AG10803 (cell line): ENCODE measurements around the gene HHATL.

Experiments
- DNase-seq: peaks from one replicate; pipeline ENCODE4 v3.0.0; 2010; ENCODE audit warnings: low read depth
- H3K4me3 ChIP-seq: 2 replicates; pipeline ENCODE4 v1.5.1; 2011; ENCODE audit warnings: mild to moderate bottlenecking, low read length, control low read depth
- TF ChIP-seq, protein P1 (sequence below): conservative IDR thresholded peaks from 2 replicates; pipeline ENCODE4 v1.5.1; 2011; ENCODE audit warnings: mild to moderate bottlenecking, low read length, control low read depth, inconsistent platforms

HHATL gene

GRCh38 chr3:42741796-42742195, 39.2 kb upstream of the HHATL start:
- H3K4me3 ChIP-seq: no peak overlapping the region
- TF ChIP-seq, protein P1, sequence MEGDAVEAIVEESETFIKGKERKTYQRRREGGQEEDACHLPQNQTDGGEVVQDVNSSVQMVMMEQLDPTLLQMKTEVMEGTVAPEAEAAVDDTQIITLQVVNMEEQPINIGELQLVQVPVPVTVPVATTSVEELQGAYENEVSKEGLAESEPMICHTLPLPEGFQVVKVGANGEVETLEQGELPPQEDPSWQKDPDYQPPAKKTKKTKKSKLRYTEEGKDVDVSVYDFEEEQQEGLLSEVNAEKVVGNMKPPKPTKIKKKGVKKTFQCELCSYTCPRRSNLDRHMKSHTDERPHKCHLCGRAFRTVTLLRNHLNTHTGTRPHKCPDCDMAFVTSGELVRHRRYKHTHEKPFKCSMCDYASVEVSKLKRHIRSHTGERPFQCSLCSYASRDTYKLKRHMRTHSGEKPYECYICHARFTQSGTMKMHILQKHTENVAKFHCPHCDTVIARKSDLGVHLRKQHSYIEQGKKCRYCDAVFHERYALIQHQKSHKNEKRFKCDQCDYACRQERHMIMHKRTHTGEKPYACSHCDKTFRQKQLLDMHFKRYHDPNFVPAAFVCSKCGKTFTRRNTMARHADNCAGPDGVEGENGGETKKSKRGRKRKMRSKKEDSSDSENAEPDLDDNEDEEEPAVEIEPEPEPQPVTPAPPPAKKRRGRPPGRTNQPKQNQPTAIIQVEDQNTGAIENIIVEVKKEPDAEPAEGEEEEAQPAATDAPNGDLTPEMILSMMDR: no peak
- no peak for DNase-seq

GRCh38 chr3:42739401-42740158, 37.0 kb upstream of the HHATL start:
- H3K4me3 ChIP-seq: no peak overlapping the region
- TF ChIP-seq, protein P1: no peak
- no peak for DNase-seq

DNA sequence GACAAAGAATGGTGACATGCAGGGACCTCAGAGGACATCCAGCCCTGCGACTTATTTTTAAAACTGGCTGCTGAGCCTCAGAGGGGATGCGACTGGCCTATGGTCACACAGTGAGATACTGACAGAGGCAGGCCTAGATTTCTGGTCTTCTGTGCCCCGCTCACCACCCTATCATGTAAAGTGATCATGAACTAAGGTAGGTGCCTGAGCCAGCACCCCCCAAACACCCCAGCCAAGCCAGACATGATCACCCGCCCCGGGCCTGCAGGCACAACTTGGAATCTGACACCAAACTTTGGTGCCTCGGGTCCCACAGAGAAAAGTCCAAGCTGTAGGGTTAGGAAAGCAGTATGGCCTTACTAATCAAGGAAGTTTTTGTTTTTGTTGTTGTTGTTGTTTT, 33.9 kb upstream of the HHATL start:
- no peak overlapping the region for H3K4me3 ChIP-seq
- DNase-seq: no peak
- TF ChIP-seq, protein P1: no peak

DNA sequence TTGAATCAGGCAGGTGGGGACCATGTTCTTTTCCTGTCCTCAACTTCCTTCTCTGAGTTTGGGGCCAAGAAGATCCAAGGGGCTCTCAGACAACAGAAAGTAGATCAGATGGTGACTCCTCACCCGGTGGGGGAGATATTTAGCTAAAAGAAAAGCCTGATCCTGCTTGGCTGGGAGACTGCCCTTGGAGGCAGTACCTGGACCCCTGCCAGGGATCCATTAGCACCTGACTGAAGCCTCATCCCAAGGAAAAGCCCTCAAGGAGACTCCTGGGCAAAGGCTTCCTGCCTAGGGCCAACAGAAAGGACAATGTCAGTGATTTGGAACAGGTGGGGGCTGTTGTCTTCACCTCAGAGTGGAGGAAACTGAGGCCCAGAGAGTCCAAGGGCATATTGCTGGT, 33.5 kb upstream of the HHATL start:
- no peak for DNase-seq
- TF ChIP-seq, protein P1: no peak
- H3K4me3 ChIP-seq: no peak overlapping the region

DNA sequence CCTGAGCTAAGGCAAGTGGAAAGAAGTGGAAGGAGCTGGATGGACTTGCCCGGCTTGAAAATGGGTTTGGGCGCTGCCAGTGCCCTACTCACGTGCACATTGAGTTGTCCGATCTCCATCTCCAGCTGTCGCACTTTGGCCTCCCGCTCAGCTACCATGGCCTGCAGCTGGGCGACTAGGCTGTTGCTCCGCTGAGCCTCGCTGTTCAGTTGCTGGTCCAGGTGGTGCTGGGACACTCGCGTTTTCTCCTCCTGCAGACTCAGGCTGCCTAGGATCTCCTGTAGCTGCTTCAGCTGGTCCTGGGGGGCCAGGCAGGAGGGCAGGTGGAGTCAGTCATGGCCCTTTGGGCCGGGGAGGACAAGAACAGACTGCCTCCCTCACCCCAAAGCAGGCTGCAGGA, 33.0 kb upstream of the HHATL start:
- no peak overlapping the region for H3K4me3 ChIP-seq
- TF ChIP-seq, protein P1: no peak
- no peak for DNase-seq

DNA sequence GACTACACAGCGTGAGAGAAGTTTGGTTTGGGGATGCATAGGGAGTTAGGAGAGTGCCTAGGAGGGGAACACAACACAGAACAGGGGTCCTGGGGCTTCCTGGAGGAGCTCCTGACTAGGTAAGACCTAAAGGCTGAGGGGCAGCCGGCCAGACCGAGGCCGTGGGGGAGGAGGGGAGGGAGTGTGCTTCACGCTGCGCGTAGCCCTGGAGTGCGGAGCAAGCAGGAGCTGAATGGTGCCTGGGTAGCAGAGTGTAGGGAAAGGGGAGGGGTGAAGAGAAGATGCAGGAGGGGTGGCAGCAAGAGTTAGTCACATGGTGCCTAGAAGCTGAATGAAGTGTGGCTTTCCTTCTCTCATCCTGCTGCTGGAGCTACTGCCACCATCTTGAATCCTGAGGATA, 32.4 kb upstream of the HHATL start:
- DNase-seq: no peak
- TF ChIP-seq, protein P1: no peak
- H3K4me3 ChIP-seq: no peak overlapping the region

DNA sequence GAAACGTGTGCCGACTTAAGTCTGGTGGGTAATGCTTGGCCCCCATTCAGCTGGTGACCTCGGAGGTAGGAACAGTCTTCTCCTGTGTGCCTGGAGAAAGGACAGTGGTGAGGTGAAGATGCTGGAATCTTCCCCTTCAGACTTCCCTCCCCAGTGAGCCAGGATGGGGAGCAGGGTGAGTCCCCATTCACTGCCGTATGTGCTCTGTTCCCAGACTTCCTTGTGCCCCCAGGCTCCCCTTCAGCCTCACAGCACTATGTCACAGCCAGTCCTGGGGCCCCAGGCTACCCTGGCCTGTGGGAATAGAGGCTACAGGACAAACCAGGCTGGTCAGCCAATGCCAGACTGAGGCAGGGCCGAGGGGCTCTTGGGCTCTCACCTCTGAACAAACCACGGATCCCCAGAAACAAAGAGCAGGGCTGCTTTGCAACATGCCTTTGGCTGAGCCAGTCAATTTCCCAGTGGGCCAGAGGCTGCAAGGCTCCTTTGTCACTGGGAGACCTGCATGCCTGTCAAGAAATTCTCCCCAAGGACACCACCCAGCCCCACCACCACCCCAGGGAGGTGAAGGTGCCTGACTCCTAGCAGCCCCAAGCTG, 31.8 kb upstream of the HHATL start:
- TF ChIP-seq, protein P1: no peak
- DNase-seq: no peak
- H3K4me3 ChIP-seq: no peak overlapping the region
